Measurements from ENCODE around the gene OVOL1.

Gene OVOL1

DNA sequence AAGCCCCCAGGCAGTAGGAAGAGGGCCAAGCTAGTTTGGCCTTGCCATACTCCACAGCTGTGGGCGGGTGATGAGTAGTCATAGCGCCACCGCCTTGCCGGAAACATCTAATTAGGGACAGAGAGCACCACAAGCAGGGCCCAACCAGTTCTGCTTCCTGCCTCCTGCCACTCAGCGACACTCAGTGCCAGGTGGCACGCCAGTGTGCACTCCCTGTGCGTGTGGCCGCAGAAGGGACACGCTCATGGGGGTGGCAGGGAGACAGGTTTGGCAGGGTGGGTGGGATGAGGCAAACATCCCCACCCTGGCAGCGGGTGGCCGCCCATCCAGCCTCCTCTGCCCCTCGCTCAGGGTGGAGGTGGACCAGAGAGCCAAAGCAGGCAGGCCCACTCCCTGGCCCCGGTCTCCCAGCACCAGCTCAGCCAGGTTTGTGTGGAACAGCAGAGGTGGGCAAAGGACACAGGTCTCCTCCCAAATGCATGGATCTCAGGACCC lies 4.9 kb downstream of the OVOL1 start:
- peak; percentile 58 to 71 for DNase-seq (ENCODE audit: low read depth in 2 of 2)

DNA sequence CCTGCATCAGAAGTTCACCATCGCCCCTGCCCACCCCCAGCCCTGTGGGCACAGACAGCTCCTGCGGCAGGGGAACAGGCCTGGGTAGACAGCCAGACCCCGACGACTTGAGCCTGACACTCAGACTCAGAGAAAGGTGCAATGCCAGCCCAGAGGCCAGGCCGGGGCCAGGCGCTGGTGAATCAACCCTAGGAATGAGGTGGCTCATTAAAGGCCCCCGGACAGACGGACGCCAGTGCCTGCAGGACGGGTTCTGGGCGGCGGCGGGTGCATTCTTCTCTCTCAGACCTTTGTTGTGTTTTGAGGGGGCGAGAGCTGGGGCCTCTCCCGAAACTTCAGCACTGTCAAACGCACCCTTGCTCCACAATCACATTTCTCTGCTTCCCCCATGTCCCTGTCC lies 5.6 kb downstream of the OVOL1 start:
- DNase-seq (ENCODE audit: low read depth in 2 of 2): no peak

DNA sequence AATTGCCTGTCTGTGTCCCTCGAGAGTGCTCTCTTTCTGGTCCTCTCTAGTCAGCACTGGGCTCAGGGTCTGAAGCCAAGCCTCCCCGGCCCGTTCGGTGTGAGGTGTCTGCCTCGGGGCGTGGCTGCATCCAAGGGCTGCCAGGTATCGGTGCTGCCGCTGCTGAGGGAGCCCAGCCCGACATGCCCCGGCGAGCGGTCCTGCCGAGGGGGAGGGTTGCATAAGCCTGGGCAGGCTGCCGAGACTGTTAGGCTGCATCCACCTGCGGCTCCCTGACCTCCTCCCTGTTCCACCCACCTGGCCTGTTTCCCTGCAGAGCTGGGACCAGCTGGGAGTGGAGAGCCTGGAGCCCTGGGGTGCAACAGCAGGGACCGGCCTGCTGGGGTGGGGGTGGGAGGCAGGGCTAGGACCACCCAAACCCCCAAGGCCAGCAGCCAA lies 6.3 kb downstream of the OVOL1 start:
- DNase-seq (ENCODE audit: low read depth in 2 of 2): no peak

DNA sequence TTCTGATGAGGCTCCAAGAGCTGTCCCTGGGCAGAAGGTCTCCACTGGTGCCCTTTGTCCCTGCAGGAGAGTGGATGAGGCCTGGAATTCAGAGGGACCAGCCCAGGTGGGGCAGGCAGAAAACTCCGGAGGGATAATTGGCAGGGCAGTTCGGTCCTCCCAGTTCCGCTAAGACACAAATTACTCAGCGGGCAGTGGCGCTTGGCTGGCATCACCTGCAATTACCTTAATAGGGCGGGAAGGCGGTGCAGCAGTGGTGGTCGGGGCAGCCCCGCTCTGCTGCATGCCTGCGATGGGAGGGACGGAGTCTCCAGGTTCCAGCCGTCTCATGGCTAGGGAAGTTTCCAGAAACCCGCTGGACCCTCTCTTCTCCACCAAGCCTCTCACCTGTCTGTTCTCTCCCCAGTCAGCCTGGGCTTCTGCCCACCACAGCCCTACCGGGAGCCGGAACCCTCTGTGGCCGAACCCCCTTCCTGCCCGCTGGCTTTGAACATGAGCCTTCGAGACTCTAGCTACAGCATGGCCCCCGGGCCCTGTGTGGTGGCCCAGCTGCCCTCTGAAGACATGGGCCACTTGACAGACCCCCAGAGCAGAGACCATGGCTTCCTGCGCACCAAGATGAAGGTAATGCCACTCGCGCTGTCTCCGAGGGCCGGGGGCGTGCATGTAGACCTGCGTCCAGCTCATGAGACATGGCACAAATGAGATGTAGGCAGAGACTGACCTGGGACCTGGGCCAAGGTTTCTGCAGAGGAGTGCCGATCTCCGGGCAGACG lies 7.0 kb downstream of the OVOL1 start:
- DNase-seq (ENCODE audit: low read depth in 2 of 2): no peak

DNA sequence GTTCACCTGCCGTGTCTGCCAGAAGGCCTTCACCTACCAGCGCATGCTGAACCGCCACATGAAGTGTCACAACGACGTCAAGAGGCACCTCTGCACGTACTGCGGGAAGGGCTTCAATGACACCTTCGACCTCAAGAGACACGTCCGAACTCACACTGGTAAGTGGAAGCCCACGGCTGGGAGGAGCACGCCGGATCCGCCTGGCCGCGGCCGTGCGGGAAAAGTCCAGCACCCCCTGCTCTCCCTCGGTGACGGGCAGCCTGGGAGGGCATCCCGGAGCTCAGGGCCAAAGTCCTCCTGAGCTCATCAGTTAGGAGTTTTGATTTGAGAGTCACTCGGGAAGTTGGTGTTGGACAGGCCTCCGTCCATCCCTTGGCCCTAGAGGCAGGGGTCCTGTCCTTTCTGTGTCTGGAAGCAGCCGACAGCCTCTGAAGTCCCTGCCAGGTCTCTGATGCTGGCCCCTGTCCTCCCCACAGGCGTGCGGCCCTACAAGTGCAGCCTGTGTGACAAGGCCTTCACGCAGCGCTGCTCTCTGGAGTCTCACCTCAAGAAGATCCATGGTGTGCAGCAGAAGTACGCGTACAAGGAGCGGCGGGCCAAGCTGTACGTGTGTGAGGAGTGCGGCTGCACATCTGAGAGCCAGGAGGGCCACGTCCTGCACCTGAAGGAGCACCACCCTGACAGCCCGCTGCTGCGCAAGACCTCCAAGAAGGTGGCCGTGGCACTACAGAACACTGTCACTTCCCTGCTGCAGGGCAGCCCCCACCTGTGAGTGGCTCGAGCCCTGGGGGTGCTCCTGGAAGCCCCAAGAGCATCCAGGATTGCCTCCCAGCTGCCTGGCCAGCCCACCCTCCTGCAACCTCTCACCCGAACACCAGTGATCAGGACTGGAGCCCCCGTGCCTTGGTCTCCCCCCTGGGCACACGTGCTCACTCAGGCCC lies 8.0 kb downstream of the OVOL1 start:
- DNase-seq (ENCODE audit: low read depth in 2 of 2): no peak

DNA sequence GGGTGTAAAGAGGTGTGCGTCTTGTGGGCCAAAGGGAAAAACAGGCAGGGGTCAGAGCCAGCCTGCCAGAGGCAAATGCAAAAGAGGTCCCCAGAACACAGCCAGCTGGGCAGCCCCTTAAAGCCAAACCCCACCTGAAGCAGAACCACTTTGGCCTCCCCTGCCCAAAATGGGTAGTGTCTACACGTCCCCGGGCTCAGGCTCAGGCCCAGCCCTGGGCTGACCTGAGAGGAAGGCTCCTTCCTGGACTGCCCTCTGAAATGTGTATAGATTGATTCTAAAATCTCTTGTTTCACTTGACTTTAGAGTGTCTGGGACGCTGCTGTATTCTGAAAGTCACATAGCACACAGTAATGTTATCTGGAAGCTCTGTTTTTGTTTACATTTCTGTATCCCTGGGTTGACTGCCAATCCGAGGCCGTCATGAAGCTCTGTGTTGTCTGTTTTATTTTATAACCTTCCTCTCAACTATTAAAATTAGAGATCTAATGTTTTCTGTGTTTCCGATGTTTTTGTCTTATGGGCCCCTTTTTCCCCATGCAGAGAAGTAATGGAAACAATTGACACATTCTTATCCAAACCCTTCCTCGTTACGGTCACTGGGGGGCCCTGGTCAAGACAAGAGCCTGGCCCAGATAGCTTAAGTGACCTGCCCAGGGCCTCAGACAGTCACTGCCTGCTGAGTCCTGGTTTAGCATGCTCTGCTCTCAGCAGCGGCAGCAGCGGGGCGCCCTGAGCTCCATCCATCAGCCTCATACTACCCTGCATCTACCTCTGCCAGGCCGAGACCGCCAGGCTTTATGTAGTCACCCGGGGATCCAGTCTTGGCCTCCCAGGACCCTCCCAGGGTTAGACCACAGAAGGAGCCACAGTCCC lies 10.1 kb downstream of the OVOL1 start:
- DNase-seq (ENCODE audit: low read depth in 2 of 2): no peak

DNA sequence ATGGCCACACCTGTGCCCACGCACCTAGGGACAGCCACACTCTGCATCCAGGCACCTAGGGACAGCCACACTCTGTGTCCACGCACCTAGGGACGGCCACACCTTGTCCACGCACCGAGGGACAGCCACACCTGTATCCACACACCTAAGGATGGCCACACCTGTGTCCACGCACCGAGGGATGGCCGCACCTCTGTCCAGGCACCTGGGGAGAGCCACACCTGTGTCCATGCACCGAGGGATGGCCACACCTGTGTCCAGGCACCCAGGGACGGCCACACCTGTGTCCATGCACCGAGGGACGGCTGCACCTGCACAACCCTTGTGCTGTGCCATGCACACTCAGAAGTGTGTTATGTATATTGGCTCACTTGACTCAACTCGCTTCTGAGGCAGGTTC lies 10.8 kb downstream of the OVOL1 start:
- DNase-seq (ENCODE audit: low read depth in 2 of 2): no peak

DNA sequence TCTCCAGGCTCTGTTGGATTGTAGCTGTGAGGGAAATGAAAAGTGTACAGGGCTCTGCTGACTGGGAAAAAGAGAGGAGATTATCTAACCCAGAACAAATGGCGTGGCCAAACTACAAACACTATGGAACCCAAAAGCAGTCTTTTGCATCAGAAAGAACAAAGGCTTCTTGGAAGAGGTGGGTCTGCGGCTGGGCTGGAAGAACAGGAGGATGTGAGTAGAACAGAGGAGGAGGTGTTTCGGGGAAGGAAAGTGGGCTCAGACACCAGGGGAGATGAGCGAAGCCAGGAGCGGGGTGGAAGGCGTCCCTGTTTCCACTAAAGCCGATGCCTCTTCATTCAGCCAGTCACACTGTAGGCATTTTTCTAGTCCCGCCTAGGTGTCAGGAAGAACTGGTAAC lies 12.0 kb downstream of the OVOL1 start:
- DNase-seq (ENCODE audit: low read depth in 2 of 2): no peak

DNA sequence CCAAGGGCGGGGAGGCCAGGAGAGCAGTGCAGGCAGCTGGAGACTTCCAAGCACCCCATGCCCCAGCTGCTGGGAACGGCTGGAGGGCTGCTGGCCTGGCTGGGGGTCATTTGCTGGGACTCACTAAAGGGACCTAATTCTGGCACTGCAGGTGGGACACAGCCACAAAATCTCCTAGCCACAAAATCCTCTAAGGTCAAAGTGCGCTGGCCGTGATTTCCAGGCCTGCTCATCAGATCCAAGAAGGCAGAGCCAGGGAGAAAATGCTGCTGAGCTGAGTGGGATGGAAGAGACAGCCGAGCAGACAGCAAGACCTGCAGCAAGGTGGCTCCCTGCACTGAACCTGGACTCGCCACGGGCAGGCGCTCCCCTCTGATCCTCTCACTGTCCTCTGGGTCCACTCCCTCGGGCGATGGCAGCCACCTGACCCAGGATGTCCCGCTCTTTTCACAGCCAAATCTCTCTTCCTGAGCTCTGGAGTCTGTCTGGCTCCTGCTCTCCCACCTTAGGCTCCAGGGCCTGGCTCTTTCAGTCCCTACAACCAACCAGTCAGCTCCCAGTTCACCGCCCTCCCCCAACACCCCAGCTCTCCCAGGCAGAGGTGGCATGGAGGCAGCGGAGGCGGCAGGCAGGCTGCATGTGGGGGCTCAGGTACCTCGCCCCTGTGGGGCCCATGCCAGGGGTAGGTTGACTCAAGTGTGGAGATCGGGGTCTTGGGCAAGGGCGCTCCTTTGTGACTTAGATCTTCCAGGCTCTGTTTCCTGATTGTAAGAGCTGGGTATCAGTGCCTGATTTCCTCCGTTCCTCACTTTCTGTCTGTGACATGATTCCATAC lies 14.5 kb downstream of the OVOL1 start:
- no peak for DNase-seq (ENCODE audit: low read depth in 2 of 2)

DNA sequence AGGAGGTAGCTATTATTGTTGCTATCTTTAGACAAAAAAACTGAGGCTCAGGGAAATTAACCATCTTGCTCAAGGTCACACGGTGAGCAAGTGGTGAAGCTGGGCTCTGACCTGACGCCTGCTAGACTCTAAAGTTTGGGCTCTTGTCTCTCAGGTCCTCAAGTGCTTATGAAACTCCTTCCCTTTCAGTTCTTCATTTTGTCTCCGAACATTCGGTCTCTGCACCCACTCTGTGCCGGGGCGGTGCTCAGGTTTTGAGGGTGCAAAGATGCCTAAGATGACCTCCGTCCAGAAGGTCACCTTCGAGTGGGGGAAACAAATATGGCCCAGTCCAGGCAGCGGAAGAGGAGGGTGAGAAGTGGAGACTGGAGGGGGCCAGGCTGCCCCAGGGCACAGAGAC lies 16.0 kb downstream of the OVOL1 start:
- DNase-seq (ENCODE audit: low read depth in 2 of 2): no peak

DNA sequence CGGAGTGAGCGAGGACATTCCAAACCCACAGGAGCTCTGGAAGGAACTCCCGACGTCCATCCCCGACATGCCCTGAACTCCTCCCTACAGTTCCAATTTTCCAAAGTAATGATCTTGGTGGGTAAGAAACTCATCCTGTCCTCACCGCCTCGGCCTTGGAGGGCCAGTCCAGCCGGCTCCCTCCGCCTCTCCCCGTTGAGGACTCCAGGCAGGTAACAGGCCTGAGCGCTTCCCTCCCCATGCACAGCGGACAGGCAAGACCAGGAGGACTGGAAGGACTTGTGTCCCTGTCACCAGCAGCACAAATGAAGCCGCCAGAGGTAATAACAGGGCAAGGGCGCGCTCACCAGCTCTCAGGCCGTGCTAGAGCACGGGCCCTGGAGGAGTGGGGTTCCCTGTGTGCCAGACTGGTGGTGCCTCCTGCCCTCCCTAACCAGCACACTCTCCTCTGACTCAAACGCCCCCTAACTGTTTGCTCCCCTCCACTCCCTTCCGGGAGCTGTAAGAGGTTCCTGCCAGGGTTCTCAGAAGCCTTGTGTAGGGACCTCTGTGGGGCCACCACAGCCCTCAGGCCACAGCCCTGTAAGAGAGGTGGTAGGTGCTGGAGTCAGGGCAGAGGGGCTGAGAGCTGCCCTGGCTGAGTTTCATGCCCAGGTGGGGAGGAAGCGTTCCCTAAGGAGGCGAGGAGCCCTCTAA lies 17.1 kb downstream of the OVOL1 start:
- no peak for DNase-seq (ENCODE audit: low read depth in 2 of 2)

DNA sequence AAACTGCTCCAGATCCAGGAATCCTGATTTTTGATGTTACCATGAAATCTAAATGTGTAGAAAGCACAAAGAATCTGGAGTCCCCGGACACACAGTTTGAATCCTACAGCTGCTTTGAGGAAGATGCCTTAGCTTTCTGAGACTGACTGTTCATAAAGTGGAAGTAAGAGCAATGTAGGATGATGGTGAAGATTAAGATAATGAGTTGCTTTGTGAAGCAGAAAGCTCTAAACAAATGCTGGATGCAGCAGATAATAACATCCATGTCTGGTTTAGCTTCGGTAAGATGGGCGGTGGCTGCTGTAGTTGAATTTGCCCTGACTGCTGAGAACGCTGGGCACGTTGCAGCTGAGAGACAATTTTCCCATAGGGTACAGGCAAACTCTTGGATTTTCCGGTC lies 20.1 kb downstream of the OVOL1 start:
- DNase-seq (ENCODE audit: low read depth in 2 of 2): no peak

DNA sequence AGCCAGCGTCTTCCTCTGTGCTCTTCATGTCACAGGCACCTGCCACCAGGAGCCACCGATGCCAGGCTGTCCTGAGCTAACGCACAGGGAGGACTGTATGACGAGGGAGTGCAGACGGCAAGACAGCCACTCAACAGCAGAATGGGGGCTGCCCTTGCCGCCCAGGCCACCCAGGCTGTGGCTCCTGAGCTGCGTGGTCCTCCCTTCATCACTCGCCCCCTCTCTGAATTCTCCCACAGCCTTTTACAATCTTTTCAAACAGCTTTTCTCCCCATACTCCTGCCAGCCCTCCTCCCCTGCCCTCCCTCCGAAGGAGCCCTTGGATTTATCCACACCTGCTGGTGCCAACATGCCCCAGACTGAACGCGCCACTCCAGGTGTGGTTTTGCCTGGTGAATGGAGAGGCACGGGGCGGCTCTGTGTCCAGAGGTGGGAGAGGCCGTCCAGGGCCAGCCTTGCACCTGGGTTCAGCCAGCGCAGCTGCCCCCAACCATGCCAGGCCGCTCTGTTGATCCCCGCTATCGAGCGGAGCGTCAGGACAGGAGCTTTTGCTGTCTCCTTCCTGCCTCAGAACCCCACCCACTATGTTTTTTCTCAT lies 22.0 kb downstream of the OVOL1 start:
- no peak for DNase-seq (ENCODE audit: low read depth in 2 of 2)

DNA sequence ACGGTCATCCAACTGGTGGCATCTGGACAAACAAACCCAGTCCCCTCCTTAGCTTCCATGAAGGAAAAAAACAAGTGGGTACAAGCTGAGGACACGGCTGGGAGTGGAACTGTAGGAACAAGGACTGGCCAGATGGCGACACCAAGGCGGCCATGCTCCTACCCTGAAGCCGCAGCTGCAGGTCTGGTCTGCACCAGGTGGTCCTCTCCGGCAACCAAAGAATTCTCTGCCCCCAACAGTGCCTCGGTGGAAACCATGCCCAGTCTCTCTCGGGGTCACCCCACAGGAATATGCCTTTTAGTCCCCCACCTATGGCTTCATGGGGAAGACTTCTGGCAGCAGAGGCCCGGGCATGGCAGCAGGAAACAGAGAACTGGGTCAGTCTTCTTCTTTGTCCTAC lies 22.6 kb downstream of the OVOL1 start:
- DNase-seq (ENCODE audit: low read depth in 2 of 2): no peak

DNA sequence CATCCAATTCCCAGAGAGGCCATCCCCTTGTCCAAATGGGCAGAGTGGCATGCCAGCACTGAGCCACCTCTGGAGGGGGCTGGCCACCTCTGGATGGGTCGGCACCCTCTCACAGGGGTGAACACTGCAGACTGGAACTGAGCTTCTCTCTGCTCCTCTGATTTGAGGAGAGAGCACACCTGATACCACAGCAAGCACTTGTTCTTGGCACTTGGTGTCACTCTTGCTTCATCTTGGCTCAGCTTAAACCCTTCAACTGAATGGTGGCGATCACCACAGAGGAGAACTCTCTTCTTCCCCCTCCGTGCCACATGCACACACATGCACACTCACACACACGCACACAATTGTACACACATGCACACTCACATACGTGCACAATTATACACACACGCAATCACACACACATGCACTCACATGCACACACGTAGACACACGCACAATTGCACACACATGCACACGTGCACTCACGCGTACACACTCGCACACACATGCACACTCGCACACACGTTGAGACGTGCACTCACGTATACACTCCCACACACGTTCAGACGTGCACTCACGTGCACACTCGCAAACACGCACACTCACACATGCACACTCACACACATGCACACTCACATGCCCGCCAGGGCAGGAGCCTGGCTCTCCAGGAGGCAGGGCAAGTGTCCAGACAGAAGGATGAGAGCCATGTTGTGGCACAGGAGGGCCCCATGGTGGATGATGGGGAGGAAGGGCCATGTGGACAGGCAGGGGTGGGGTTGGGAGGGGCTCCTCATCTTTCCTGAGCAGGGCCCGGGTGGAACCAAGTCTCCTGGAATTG lies 23.4 kb downstream of the OVOL1 start:
- no peak for DNase-seq (ENCODE audit: low read depth in 2 of 2)

DNA sequence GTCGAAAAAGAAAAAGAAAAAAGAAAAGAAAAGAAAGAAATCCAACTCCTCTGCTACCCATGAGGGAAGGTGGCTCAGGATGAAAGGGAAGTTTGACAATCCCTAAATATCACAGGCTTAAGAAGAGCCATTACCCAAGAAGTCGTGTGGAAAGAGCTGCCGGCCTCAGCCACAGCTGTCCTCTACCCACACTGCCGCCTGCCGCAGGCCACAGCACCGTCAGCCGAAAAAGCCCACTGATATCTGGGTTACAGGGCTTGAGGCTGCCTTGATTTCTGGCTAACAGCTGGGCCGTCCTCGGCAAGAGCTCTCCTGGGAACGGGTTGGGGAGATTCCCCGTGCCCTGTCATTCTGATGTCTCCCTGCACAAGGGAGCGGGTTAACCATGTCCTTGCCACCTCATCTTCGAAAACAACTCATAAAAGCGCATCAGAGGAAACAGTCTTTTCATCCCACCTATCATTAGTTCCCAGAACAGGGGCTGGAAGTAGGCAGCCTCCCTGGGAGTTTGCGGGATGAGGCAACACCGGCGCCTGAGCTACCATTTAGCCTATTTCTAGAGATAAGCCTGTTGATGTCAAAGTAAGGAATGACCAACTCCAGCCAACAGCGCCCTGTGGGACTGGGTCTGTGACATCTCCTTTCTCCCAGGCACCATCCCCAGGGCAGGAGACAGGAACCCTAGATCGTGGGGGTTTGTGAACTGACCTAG lies 25.1 kb downstream of the OVOL1 start:
- DNase-seq (ENCODE audit: low read depth in 2 of 2): no peak

DNA sequence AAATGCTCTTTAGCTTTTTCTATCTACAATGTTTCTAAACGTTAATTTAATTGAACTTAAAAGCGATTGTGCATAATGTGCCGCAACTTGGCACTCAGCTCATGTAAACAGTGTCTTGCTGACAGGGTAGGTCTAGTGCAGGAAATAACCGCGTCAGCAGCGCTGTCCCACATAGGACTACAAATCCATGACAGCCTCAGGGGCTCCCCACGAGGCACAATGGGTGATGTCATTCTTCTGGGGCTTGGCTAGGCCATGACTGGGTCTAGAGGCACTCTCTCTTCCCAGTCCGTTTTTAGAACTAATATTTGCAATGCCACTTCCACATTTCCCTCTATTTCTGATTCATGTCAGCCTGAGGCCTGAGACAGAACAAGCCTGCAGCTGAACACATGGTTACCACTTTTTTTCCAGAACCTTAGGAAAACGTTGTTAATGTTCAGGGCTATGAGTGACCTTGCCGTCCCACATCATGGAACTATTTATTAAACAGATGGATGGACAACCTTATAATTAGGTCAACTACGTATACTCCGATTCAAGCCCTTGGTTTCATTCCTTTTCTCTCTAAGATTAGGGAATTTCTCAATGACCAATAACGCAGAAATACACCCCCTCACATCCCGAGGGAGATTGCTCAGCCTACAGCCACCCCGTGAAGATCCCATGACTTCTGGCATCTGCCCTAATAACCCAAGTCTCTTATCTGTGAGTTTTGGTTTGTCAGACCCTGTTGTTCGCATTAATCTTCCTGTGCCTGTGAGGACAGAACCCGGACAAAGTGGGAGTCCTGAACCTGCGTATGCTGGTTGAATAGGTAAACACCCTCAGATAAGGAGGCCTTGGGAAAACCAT lies 27.5 kb downstream of the OVOL1 start:
- DNase-seq (ENCODE audit: low read depth in 2 of 2): no peak
